Inflammatory macrophage treated with lipopolysaccharide for 4 hours (primary cell): Measurements from ENCODE around the gene HOXD8.

Experiments used
- DNase-seq: peaks from one replicate; pipeline ENCODE4 v3.0.0-alpha.2; 2020

Gene HOXD8

GRCh38 chr2:176174824-176175708 is 45.6 kb downstream of the HOXD8 start:
- no peak for DNase-seq

GRCh38 chr2:176175709-176176607 is 46.5 kb downstream of the HOXD8 start:
- no peak for DNase-seq

GRCh38 chr2:176177580-176178037 is 48.1 kb downstream of the HOXD8 start:
- DNase-seq: no peak

- DNase-seq: no peak
These were observed 48.7 kb downstream of the HOXD8 start for GRCh38 chr2:176178038-176178756.

DNA sequence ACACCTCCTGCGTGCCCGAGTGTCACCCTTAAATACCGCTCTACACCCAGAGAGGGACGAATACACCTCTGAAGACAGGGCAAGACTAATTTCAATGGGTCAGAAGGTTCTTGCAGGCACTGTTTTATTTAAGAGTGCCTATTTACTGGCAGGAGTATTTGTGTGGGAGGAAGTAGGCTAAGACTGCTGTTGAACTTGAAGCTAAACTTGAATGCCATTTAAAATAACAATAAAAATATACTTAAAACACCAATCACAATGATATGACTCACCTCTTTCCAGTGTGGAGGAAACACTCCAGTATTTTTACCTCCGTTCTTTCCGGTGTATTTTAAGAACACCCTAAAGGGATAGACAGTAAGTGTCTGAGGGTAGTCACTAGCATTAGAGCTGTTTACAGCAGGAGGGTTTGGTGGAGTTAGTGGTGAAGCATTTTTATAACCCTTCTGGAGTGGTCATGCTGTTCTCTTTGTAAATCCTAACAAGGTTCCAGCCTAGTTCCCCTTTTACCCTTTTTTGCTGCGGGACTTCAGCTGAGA is 49.3 kb downstream of the HOXD8 start:
- DNase-seq: no peak

- DNase-seq: no peak
These were observed 52.0 kb downstream of the HOXD8 start for GRCh38 chr2:176181551-176181950.
